ENCODE data around the gene BMP10.

Gene BMP10

GRCh38 chr2:68817306-68817705, 53.9 kb downstream of the BMP10 start:
- no peak for DNase-seq (ENCODE audit: low spot score)
